Epithelial cell of proximal tubule (primary cell): ENCODE results near the gene ZNF205. TPM values are rescaled to one million over a fixed set of nuclear protein-coding genes. Genes with fewer than 3 reads are reported as not detected.

Experiments
- DNase-seq: peaks from one replicate; pipeline ENCODE4 v3.0.0-alpha.2; 2011; ENCODE audit warnings: low read depth
- H3K4me3 ChIP-seq: 2 replicates; pipeline ENCODE4 v1.5.1; 2011; ENCODE audit warnings: low read depth, mild to moderate bottlenecking, low read length
- total RNA-seq: library from RNA; depleted of rRNA; stranded (reverse); fragments of >200 nt; gene quantifications from 2 replicates; pipeline ENCODE4 v1.2.3, GENCODE V29; 2015
- TF ChIP-seq, protein P1 (sequence below): conservative IDR thresholded peaks from 2 replicates; pipeline ENCODE4 v1.5.1; 2012; ENCODE audit warnings: low read depth, mild to moderate bottlenecking, low read length

ZNF205 gene
- total RNA-seq, 1 donor from 2014 or later = 15.8 TPM

DNA sequence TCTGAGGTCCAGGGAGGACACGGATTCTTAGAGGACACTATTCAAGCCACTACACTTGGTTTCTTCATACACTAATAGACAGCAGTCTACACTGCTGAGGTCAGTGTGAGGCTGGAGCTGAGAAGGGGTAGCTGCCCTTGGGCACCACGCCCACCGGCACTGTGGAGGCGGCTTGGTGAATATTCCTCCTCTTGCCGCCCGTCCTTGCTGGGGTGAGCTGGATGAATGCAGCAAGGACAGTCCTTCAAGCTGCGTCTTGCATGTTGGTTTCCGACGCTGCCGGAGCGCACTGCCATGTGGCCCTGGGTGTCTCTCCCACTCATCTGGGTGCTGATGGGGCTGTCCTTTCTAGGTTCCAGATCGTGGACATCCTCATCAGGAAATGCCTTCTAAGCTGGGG lies 2.6 kb downstream of the ZNF205 start:
- DNase-seq = no peak
- H3K4me3 ChIP-seq = no peak overlapping the region

GRCh38 chr16:3115561-3115960 lies 3.2 kb downstream of the ZNF205 start:
- no peak for DNase-seq
- no peak overlapping the region for H3K4me3 ChIP-seq
- TF ChIP-seq, protein P1, sequence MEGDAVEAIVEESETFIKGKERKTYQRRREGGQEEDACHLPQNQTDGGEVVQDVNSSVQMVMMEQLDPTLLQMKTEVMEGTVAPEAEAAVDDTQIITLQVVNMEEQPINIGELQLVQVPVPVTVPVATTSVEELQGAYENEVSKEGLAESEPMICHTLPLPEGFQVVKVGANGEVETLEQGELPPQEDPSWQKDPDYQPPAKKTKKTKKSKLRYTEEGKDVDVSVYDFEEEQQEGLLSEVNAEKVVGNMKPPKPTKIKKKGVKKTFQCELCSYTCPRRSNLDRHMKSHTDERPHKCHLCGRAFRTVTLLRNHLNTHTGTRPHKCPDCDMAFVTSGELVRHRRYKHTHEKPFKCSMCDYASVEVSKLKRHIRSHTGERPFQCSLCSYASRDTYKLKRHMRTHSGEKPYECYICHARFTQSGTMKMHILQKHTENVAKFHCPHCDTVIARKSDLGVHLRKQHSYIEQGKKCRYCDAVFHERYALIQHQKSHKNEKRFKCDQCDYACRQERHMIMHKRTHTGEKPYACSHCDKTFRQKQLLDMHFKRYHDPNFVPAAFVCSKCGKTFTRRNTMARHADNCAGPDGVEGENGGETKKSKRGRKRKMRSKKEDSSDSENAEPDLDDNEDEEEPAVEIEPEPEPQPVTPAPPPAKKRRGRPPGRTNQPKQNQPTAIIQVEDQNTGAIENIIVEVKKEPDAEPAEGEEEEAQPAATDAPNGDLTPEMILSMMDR = no peak

More for the DNA sequence above, 2.6 kb downstream of the ZNF205 start:
- TF ChIP-seq, protein P1 = no peak

GRCh38 chr16:3118204-3118790 lies 5.9 kb downstream of the ZNF205 start:
- DNase-seq = no peak
- no peak overlapping the region for H3K4me3 ChIP-seq
- TF ChIP-seq, protein P1 = no peak

DNA sequence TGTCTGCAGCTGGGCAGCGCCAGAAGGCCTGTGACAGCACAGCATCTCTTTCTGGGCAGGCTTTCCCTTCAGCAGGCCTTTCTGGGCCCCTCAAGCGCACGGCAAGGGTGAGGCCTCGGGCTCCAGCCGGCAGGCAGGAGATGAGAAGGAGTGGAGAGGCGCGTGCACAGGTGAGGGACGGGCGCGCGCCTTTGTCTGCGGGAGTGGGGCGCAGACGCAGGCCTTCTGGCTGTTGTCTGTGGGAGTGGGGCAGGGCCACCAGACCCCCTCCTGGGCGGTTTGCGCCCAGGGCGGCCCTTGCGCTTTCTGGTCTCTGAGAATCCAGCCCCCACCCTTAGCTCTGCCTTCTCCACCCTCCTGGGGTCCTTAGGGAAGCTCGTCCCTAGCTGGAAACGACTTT lies 6.5 kb downstream of the ZNF205 start:
- TF ChIP-seq, protein P1 = no peak
- no peak for DNase-seq
- no peak overlapping the region for H3K4me3 ChIP-seq

DNA sequence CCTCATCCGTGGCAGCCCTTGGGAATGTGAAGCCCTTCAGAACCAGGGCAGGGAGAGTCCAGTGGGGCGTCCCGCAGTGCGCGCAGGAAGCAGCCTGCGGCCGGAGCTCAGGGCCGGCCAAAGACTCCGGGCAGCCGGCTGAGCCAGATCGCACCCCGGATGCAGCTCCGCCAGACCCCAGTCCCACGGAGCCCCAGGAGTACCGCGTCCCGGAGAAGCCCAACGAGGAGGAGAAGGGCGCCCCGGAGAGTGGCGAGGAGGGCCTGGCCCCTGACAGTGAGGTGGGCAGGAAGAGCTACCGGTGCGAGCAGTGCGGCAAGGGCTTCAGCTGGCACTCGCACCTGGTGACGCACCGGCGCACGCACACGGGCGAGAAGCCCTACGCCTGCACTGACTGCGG lies 6.9 kb downstream of the ZNF205 start:
- DNase-seq = no peak
- no peak overlapping the region for H3K4me3 ChIP-seq
- TF ChIP-seq, protein P1 = no peak

DNA sequence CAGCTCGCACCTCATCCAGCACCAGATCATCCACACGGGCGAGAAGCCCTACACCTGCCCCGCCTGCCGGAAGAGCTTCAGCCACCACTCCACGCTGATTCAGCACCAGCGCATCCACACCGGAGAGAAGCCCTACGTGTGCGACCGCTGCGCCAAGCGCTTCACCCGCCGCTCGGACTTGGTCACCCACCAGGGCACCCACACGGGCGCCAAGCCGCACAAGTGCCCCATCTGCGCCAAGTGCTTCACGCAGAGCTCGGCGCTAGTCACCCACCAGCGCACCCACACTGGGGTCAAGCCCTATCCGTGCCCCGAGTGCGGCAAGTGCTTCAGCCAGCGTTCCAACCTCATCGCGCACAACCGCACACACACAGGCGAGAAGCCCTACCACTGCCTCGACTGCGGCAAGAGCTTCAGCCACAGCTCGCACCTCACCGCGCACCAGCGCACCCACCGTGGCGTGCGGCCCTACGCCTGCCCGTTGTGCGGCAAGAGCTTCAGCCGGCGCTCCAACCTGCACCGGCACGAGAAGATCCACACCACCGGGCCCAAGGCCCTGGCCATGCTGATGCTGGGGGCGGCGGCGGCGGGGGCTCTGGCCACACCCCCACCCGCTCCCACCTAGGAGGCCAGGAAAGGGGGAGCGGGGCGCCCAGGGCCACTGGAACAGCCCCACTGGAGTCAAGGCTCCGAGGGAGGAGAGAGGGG lies 7.5 kb downstream of the ZNF205 start:
- H3K4me3 ChIP-seq = no peak overlapping the region
- TF ChIP-seq, protein P1 = no peak
- DNase-seq = no peak

GRCh38 chr16:3120435-3120834 lies 8.0 kb downstream of the ZNF205 start:
- no peak for DNase-seq
- TF ChIP-seq, protein P1 = no peak
- no peak overlapping the region for H3K4me3 ChIP-seq
